ENCODE measurements around the gene POLR3K. TPM values are rescaled to one million over a fixed set of nuclear protein-coding genes. Genes with fewer than 3 reads are reported as not detected.

The POLR3K gene
- total and polyA plus RNA-seq, 2 donors (not counting 3 experiments of a cell fraction or from before 2014, with no cell fraction given), result 20.6 to 33.2 TPM

- CTCF ChIA-PET, result no interaction called here
- H3K9ac ChIP-seq (replicated peaks; ENCODE audit: extremely low read depth, insufficient read depth, low read length), result no peak overlapping the region
- no peak for FAIRE-seq
These were observed 17.6 kb downstream of the POLR3K start for GRCh38 chr16:35678-36305.

More at GRCh38 chr16:35678-36305, 17.6 kb downstream of the POLR3K start:
- Histone ChIP-seq H3K4me3 (replicated peaks in 1 of 3; ENCODE audit: insufficient read depth in 1 of 3, low read depth in 1 of 3, low read length in 3 of 3) (no peak overlapping the region), H4K20me1 (replicated peaks; ENCODE audit: control insufficient read depth, extremely low read depth, insufficient read depth, low read length) (no peaks in the 10 kb centered on the region), H3K27ac (ENCODE audit: insufficient read depth, low read depth, low read length) (no peak overlapping the region), H3K9me1 (replicated peaks; ENCODE audit: control insufficient read depth, extremely low read depth, insufficient read depth, low read length) (no peaks in the 10 kb centered on the region), H3K9me3 (replicated peaks; ENCODE audit: control insufficient read depth, insufficient read depth, low read length) (no peaks in the 10 kb centered on the region), H3K27me3 (ENCODE audit: control insufficient read depth in 2 of 2, insufficient read depth in 2 of 2, low read length in 2 of 2) (no peaks in the 10 kb centered on the region), H3K4me2 (ENCODE audit: insufficient read depth, low read length) (no peak overlapping the region), H3K4me1 (ENCODE audit: control insufficient read depth, extremely low read depth, insufficient read depth, low read length) (no peaks in the 10 kb centered on the region), H2AFZ (ENCODE audit: low read depth, low read length) (no peak overlapping the region), H3K79me2 (ENCODE audit: control insufficient read depth, insufficient read depth, low read length) (no peaks in the 10 kb centered on the region), H3K36me3 (ENCODE audit: control insufficient read depth in 2 of 2, extremely low read depth in 1 of 2, insufficient read depth in 2 of 2, low read length in 2 of 2) (no peaks in the 10 kb centered on the region)
- intact Hi-C loops (cut with micrococcal nuclease), result no loop called here
- DNase-seq (ENCODE audit: low read depth, low spot score), result no peak
- POLR2A ChIA-PET, result no interaction called here
- no peak for TF ChIP-seq POLR2A (IDR thresholded peaks at IDR 0.05; ENCODE audit: low read depth, low read length)
- TF ChIP-seq MAX (IDR thresholded peaks at IDR 0.05; ENCODE audit: insufficient read depth, insufficient read length), result no peak
- TF ChIP-seq FOS (IDR thresholded peaks at IDR 0.05; ENCODE audit: borderline replicate concordance, insufficient read depth, low read length), result no peak
- no peak for TF ChIP-seq POLR2AphosphoS5 (IDR thresholded peaks at IDR 0.05; ENCODE audit: insufficient read depth, low read depth, low read length)
- no peak for TF ChIP-seq JUN (IDR thresholded peaks at IDR 0.05; ENCODE audit: borderline replicate concordance, insufficient read depth, insufficient read length, low read depth)
- no peak for TF ChIP-seq GATA2 (IDR thresholded peaks at IDR 0.05; ENCODE audit: insufficient read depth, insufficient read length, low read depth, low read length)
- TF ChIP-seq CTCF (IDR thresholded peaks at IDR 0.05; ENCODE audit: extremely low read depth in 1 of 2, insufficient read depth in 1 of 2, low read depth in 1 of 2, low read length in 2 of 2), result no peak
- BruUV-seq (replicated peaks), result no TSS peak
- dilution Hi-C loops (cut with MboI; ENCODE audit: extremely low pct_ligation_motif_present, low sequenced_read_pairs), result no loop called here

Measured in endothelial cell of umbilical vein (primary cell).